Mucosa of descending colon (tissue), 3 donors: ENCODE data around the gene NFIA. TPM values are rescaled to one million over a fixed set of nuclear protein-coding genes. Genes with fewer than 3 reads are reported as not detected.

Experiments used
- ATAC-seq: fragments of 200-7000 bp; cut with Tn5 transposase; one replicate; pipeline ENCODE4 v1.9.1; 2020; ENCODE audit warnings: mild to moderate bottlenecking, moderate library complexity
- DNase-seq, 3 donors: peaks; one replicate each; pipeline ENCODE4 v3.0.0-alpha.2; 2020
- H3K36me3 ChIP-seq: fragments of 200-600 bp; one replicate; pipeline ENCODE4 v1.8.0; 2021; ENCODE audit warnings: low read depth, mild to moderate bottlenecking
- H3K4me1 ChIP-seq: fragments of 200-600 bp; one replicate; pipeline ENCODE4 v1.8.0; 2021; ENCODE audit warnings: low read depth, mild to moderate bottlenecking
- H3K4me3 ChIP-seq: fragments of 200-600 bp; one replicate; pipeline ENCODE4 v1.8.0; 2021; ENCODE audit warnings: mild to moderate bottlenecking
- H3K9me3 ChIP-seq: fragments of 200-600 bp; one replicate; pipeline ENCODE4 v1.8.0; 2021; ENCODE audit warnings: mild to moderate bottlenecking
- intact Hi-C, 2 donors: fragments of 100-400 bp; cut with DNase I in 1 of 2; cut with micrococcal nuclease in 1 of 2; formaldehyde crosslinking; loops; one replicate each; pipeline versions ENCODE4 v1.11.0 to v1.11.1; 2022; cut with DNase I, micrococcal nuclease
- total RNA-seq, 3 donors: library from RNA; stranded (reverse); fragmentation: NEBNext Ultra II Directional in 2 of 3; extraction: Animal tissue kit (Norgen Biotek cat#: 25700) in 2 of 3; gene quantifications; one replicate each; pipeline versions ENCODE4 v1.2.1 to v1.2.4, GENCODE V29; 2021 to 2023
- TF ChIP-seq, protein P1 (sequence below): fragments of 200-600 bp; IDR thresholded peaks from one replicate; pipeline ENCODE4 v1.8.0; 2022; ENCODE audit warnings: antibody characterized with exemption, mild to moderate bottlenecking
- donor health status: DM: no; HTN: no; CAD: no; lungs with moderate emphysema.
- donor health status: DM: no; HTN: no; CAD: no.
- donor health status: DM: no; HTN: yes; CAD: no.

NFIA gene
- total RNA-seq, 3 donors from 2014 or later: 46.4 to 145 (median 51.1) TPM

DNA sequence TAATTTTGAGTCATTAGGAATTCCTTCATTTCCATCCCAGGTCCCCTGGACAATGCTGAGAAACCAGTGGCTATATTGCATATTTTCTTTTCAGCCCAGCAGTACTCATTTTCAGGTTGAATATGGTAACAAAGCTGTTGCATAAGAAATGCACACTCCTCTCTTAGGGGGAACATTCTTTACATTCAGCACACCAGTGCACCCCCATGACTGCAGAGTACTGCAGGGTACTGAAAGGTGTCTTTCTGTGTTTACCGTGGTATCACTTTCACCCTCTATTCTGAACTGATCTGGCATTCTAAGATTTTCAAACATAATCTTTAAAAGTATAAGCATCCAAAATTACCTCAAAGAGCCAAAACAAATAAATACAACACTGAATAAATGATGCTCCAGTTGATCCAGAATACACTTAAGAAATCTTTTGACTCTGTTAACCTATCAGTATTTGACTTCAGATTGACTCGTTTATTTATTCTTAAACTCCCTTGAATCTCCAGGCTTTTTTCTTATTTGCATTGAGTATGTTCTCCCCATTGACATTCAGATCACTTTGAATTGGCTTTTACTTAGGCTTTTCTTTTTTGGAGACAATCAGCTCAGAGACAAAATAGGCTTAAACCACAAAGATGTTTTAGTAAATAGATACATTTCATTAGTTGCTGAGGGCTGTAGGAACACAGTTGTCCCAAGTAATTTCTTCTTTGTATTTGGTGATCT, 213.6 kb downstream of the NFIA start:
- H3K4me1 ChIP-seq: peaks cover 13% of the 10 kb centered on the region
- no peaks in the 10 kb centered on the region for H3K9me3 ChIP-seq
- H3K36me3 ChIP-seq: no peaks in the 10 kb centered on the region
- intact Hi-C loops: no loop called here
- TF ChIP-seq, protein P1, sequence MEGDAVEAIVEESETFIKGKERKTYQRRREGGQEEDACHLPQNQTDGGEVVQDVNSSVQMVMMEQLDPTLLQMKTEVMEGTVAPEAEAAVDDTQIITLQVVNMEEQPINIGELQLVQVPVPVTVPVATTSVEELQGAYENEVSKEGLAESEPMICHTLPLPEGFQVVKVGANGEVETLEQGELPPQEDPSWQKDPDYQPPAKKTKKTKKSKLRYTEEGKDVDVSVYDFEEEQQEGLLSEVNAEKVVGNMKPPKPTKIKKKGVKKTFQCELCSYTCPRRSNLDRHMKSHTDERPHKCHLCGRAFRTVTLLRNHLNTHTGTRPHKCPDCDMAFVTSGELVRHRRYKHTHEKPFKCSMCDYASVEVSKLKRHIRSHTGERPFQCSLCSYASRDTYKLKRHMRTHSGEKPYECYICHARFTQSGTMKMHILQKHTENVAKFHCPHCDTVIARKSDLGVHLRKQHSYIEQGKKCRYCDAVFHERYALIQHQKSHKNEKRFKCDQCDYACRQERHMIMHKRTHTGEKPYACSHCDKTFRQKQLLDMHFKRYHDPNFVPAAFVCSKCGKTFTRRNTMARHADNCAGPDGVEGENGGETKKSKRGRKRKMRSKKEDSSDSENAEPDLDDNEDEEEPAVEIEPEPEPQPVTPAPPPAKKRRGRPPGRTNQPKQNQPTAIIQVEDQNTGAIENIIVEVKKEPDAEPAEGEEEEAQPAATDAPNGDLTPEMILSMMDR: no peak
- no peak for DNase-seq
- no peak overlapping the region for H3K4me3 ChIP-seq
- no peak for ATAC-seq

DNA sequence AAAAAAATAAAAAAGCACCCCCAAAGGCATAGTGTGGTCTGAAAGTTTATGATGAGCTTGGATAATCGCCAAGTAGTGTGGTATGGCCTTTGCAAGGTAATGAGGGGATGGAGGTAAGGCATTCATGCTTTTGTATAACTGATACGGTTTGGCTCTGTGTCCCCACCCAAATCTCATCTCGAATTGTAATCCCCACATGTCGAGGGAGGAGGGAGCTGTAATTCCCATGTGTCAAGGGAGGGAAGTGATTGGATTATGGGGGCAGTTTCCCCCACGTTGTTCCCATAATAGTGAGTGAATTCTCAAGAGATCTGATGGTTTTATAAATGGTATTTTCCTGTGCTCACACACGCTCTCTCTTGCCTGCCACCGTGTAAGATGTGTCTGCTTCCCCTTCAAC, 215.5 kb downstream of the NFIA start:
- H3K4me1 ChIP-seq: peaks cover 13% of the 10 kb centered on the region
- TF ChIP-seq, protein P1: no peak
- intact Hi-C loops: no loop called here

DNA sequence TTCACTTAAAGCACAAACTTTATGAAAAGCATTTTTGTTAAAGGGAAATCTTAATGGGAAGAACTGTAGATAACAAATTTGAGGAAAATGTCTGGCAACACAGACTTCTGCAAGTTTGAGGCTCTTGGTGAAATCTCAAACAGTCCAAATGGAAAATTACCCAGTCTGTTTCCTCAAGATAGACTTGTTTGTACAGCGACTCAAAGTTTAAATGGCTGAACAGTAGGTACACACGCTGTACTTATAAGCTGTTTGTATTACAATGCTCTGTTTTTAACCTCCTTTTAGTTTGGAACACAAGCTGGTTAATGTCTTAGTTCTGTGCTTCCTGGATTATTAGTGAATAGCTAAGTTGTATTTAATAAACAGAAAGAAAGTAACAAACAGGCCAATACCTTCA, 217.1 kb downstream of the NFIA start:
- intact Hi-C loops: no loop called here
- ATAC-seq (peak; percentile 61), DNase-seq (no peak)
- TF ChIP-seq, protein P1: no peak
- no peaks in the 10 kb centered on the region for H3K36me3 ChIP-seq
- H3K9me3 ChIP-seq: no peaks in the 10 kb centered on the region
- no peak overlapping the region for H3K4me3 ChIP-seq
- peaks cover 13% of the 10 kb centered on the region for H3K4me1 ChIP-seq

More for the DNA sequence above, 215.5 kb downstream of the NFIA start:
- Histone ChIP-seq H3K4me3 (no peak overlapping the region), H3K36me3 (no peaks in the 10 kb centered on the region), H3K9me3 (no peaks in the 10 kb centered on the region)
- no peak for DNase-seq
- ATAC-seq: no peak

DNA sequence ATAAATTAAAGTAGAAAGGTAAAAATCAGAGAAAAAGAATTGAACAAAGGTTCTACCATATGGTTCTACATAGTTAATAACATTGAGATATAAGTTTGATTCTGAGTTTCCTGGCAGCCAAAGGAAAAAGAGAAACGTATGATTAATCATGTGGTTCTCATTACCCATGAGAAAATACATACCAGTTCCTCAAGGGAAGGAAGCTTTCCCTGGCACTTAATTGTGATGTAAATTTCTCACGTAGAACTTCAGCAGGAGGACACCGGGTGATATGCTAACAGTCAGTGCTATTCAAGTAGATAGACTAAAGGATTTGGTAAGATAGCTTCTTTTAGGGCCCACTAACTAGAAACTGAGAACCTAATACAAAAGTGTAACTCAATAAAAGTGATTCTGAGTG, 218.5 kb downstream of the NFIA start:
- intact Hi-C loops: no loop called here
- TF ChIP-seq, protein P1: no peak
- H3K4me1 ChIP-seq: peaks cover 13% of the 10 kb centered on the region

DNA sequence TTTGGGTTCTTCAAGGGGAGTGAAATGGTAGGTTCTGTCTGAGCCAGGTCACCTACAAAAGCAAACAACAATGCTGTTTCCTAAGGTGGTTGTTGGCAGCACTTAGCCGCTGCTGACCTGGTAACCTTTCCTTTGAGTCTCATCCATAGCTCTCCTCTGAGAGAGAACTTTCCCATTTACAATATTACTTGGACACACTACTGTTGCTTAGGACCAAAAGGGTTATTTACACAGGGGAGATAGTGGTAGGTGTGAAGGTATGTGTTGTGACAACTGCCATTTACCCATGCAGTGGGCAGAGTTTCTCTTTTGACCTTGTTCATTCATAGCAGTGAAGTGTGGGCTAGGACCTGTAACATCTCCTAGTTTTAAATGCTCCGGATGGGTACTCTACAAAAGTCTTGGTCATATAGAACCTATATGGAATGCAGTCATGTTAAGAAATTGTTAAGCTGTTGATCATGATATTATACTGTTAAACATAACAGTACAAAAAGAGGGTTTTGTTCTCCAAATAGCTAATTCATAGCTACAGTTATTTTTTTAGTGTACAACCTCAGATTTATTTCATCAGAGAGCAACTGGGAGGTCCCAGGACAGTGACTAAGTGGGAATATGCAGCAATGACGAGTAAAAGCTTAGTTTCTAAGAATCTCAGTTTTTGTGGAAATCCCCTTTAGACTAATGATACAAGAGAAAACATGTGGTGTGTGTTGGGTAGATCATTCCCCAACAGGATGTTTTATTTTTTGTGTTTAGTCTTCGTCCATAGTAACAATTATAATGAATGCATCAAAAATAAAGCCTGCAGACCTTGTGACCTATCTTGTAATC, 219.7 kb downstream of the NFIA start:
- no peaks in the 10 kb centered on the region for H3K9me3 ChIP-seq
- H3K36me3 ChIP-seq: no peaks in the 10 kb centered on the region
- TF ChIP-seq, protein P1: no peak
- DNase-seq (no peak), ATAC-seq (peak; percentile 28)
- intact Hi-C loops: no loop called here
- peaks cover 13% of the 10 kb centered on the region for H3K4me1 ChIP-seq
- H3K4me3 ChIP-seq: no peak overlapping the region

More for the DNA sequence above, 218.5 kb downstream of the NFIA start:
- DNase-seq (no peak), ATAC-seq (no peak)
- Histone ChIP-seq H3K36me3 (no peaks in the 10 kb centered on the region), H3K9me3 (no peaks in the 10 kb centered on the region), H3K4me3 (no peak overlapping the region)
